Astrocyte (in vitro differentiated cells and primary cell): Measurements from ENCODE around the gene ICOSLG.
"Not testable (repeated sequence)": the region's sequence is repeated elsewhere in the genome, so short reads cannot be mapped to it uniquely, and the experiment has no call there.

Source experiments
- EZH2 ChIP-seq: IDR thresholded peaks from 2 replicates; pipeline ENCODE4 v1.6.1; 2012; ENCODE audit warnings: mild to moderate bottlenecking, low read length, inconsistent platforms; ENCODE audit not compliant: insufficient read depth
- TF ChIP-seq, protein P1 (sequence below): IDR thresholded peaks from 2 replicates; pipeline ENCODE4 v1.5.1; 2011; ENCODE audit warnings: low read depth, mild to moderate bottlenecking, inconsistent platforms, low read length, moderate library complexity; ENCODE audit not compliant: insufficient read depth

DNA sequence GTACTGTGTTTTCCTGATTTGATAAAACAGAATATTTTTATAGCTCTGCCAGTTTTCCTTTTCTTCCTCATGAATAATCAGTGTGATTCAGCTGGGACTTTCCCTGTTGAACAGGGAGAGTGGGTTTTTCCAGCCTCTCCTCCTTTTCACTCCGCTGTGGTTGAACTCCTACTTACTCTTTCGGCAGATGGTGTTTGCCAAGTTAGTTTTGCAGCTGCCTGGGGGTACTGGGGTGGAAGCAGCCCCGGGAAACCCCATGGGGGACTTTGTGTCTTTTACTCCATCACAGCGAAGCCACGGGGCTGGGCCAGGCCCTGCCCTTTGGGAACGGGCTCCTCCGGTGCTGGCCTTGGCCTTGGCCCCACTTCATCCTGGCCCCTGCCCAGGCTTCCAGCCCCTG, 55.9 kb downstream of the ICOSLG start:
- TF ChIP-seq, protein P1, sequence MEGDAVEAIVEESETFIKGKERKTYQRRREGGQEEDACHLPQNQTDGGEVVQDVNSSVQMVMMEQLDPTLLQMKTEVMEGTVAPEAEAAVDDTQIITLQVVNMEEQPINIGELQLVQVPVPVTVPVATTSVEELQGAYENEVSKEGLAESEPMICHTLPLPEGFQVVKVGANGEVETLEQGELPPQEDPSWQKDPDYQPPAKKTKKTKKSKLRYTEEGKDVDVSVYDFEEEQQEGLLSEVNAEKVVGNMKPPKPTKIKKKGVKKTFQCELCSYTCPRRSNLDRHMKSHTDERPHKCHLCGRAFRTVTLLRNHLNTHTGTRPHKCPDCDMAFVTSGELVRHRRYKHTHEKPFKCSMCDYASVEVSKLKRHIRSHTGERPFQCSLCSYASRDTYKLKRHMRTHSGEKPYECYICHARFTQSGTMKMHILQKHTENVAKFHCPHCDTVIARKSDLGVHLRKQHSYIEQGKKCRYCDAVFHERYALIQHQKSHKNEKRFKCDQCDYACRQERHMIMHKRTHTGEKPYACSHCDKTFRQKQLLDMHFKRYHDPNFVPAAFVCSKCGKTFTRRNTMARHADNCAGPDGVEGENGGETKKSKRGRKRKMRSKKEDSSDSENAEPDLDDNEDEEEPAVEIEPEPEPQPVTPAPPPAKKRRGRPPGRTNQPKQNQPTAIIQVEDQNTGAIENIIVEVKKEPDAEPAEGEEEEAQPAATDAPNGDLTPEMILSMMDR: not testable (repeated sequence)
- not testable (repeated sequence) for TF ChIP-seq EZH2
